ENCODE data around the gene NEO1.

DNA sequence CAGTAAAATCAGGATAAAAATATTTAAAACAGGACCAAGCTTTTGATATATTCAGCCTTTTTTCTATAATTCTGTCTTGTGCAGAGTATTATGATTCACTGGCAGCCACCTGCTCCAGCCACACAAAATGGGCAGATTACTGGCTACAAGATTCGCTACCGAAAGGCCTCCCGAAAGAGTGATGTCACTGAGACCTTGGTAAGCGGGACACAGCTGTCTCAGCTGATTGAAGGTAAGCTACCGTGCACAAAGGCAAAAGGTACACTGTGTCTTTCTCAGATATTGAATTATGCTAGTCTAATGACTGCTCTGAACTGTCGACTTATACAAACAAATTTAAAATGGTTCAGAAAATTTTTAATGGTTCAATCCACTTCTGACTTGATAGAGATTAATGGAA lies 202.3 kb downstream of the NEO1 start:
- no peak for TF ChIP-seq CTCF (IDR thresholded peaks at IDR 0.05; ENCODE audit: low read depth, low read length, missing input control)
- no peak for TF ChIP-seq YY1 (IDR thresholded peaks at IDR 0.05)
